HG02981 (cell line): ENCODE measurements around the gene EIF3K.

Source experiments
- ATAC-seq: cut with Tn5 transposase; IDR thresholded peaks from one replicate; pipeline ENCODE4 v1.9.1; 2021; ENCODE audit warnings: mild to moderate bottlenecking, moderate library complexity; ENCODE audit not compliant: unreplicated experiment

Gene EIF3K

DNA sequence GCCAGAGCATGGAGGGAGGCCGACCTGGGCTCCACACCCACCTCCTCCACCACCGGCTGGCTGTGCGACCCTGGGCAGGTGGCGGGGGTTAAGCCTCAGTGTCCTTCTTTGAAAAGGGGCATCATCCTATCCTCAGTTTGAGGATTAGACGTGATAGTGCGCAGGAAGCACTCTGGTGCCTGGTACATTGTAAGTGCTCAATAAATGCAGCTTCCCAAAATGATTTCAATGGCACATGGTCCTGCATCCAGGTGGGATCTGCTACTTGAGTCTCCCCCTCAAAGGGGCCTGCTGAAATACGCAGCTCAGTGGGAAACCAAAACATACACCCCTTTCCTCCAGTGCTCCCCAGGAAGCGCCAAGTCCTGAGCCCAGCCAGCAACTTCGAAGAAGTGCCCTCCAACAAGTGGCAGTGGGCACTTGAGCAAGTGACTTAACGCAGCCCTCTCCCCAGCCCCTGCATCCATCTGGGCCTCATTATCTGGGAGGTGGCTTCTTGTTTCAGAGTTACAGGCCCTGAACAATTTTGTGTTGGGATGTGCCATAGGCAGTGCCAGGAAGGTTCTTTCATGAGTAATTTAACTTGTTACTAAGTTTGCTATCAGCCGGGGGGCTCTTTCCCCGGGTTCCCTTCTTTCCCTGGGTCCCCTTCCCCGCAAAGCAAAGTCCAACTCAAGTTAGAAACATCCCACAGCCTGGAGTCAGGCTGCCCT, 46.4 kb downstream of the EIF3K start:
- ATAC-seq = no peak

DNA sequence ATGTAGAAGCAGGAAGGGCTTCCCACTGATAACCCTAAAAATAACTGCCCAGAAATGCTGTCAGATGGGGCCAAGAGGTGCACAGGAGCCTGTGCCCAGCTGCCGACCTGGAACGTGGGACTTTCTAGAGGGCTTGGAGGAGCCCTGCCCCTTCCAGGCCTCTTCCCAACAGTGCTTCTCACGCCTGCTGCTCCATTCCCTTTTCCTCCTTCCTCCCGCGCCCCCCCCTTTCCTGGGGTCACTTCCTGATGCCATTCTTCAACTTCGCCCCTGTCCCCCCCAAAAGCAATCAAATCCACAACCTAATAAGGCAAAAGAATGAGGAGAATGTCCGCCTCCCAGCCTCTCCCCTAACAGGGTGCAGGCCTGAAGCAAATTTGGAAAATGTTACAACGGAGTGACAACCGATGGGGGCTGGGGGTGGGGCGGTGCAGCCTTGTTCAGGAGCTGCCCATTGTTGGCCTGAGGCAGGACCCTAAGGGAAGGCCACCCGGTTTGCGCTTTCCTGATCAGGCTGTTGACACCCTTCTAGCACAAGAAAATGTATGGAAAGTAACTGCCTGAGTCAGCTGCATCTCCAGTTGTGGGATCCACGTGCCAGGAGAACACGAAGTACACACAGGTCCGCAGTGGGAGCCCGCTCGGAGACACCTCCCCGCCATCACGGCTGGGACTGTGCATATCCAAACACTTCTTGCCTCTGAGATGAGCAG, 47.1 kb downstream of the EIF3K start:
- ATAC-seq = no peak

DNA sequence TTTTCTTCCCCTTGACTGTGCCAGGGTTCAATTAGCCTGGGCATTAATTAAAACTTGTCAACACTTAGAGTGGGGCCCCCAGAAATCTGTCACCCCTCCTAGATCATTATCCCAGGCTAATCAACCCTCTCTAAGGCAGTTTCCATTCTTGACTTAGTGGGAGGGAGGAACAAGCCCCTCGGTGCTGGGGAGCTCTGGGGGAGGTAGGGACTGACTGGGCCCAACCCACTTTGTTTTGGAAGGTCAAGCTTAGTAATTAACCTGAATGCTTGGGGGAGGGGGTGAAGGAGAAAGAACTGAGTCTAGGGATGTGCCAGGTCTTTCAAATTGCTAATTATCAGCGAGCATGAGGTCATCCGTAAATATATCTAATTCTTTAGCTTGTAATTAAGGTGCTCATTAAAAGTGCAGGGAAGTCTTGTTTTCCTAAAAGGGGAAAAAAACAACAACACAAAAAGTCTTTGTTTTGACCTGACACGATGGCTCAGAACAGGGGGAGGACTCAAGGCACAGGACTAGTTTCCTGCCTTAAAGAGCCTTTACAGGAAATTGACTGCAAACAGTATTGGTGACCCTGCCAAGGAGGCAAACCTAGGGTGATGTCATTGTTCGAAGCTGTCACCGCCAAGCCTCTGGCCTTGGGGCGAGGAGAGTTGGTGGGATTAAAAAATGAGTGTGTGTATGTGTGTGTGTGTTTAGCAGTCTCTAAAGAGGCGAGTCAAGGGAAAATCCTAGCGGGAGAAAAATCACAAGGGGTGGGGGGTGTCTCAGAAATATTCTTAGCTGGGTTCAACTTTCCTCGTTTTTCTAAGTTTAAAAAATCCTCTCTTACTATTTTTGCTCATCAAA, 47.9 kb downstream of the EIF3K start:
- no peak for ATAC-seq

DNA sequence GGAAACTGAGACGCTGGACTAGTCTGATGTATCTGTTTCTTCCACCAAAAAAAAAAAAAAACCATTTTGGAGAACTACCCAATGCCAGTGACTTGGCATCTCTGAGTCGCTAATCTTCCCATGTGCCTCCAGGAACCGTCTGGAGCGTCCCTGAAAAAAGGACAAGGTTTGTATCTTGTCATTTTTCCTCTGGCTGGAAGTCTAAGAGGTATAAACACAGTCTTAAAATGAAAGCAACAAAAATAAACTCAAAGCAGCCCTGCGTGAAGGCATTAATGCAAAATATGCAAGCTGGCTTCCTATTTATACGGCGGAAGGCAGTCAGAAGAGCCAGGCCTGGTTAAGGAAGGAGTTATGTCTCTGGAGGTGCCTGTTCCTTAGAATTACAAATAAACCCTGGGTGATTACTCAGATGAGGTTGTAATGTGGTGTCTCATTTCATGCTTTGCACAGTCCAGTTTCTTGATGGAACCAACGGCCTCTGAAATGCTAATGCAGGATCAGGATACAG, 48.7 kb downstream of the EIF3K start:
- ATAC-seq = no peak

DNA sequence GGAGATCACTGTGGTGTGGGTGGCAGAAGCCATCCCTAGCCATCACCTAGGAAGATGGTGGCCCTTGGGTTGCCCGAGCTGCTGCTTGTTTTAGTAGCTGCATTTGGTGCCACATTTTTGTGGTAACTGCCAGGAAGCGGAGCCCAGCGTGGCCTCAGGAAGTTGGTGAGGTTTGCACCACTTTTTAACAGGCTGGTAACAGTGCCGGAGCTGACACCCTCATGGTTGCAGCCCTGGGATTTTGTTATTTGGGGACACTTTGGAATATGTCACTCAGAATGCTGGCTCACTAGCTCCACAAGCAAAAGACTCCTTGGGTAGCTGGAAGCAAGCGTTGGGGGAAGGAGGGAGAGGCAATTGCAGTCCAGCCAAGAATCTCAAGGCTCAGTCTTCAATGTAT, 50.6 kb downstream of the EIF3K start:
- ATAC-seq = no peak

DNA sequence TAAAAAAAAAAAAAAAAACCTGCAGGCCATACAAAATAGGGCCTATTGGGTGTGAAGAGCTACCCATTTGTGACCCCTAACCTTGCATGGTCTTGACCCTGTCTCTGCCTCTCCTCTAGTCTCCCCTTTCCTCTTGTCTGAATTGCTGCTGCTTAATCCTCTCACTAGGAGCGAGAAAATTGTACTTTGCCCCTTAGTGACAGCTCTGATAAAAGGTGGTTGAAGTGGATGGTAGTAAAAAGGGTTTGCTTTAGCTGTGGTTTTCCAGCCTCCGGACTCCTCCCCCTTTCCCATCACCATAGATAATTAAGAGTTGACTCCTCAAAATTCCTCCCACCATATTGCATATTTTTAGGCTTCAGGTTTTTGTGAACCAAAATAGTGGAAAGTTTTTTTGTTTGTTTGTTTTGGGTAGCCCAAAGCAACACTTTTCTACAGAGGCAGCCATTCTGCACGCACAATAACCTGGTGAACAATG, 52.0 kb downstream of the EIF3K start:
- ATAC-seq = no peak

DNA sequence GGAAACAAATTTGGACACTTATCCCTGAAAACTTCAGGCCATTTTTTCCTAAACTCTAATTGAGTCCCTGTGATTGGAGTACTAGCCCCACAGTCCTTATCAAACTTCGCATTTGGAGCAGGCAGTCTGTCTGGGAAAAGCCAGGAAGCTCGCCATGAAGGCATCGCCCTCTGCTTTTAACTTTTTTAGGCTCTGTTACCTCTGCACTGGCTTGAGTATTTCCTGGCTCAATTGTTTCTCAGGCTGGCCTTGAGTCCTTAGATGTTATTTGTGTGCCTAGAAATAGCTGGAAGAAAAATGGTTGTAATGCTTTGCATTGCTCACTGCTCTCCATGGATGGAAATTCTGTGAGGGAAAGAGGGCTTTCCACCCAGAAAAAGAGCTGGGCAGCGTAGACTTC, 52.7 kb downstream of the EIF3K start:
- no peak for ATAC-seq

DNA sequence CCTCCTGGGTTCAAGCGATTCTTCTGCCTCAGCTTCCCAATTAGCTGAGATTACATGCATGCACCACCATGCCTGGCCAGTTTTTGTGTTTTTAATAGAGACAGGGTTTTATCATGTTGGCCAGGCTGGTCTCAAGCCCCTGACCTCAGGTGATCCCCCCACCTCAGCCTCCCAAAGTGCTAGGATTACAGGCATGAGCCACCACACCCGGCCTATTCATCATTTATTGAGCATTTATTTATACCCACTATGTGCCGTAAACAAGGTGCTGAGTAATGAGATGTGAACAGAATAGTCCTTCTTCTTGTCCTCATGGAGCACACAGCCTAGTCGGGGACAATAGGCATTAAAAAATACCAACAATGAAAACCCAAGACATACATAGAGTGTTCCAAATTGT, 54.0 kb downstream of the EIF3K start:
- ATAC-seq = no peak

DNA sequence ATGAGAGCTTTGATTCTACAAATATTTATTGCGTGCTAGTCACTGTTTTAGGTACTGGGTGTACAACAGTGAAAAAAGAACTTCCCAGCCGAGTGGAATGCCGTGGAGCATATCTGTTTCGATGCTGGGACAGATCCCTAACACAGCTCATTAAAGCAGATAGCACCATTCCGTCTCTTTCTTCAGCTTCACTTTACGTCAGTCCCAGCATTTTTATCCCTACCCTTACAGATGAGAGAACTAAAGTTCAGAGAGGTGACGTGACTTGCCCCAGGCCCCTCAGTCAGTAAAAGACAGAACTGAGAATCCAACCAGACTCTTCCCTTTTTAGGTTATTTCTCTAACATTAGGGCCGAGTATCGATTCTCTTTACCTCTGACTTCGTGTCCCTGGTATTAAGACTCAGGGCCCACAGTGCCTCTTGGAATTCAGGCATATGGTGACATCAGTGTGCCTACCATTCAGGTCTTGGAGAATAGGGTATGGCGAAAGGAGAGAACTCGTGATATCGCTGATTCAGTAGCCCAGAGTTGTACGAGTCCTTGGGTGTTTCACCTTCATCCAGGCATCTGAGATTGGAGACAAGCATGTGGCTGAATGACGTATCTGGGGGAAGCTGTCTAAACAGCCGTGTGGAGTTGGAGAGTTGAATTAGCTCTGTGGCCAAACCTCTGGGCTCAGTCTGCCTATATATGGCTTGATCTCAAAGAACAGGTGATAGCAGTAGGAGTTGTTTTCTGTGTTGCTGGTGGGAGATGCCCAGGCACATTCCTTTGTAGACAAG, 55.6 kb downstream of the EIF3K start:
- no peak for ATAC-seq

DNA sequence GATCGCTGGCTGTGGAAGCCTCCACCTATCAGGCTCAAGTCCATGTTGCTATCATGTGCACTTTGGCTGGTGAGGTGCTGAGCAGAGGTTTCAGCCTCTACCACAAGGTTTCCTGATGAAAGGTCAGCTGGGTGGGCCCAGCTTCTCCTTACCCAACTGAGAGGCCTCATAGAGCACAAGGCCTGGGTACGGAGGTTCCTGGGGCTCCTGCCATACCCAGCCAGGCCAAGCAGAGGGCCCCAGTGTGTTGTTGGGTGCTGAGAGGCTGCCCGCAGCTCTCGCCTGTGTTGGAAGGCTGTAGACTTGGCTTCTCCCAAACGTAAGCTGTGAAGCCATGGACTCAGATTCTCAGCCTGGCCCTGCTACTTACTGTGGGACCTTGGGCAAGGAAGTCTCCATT, 56.6 kb downstream of the EIF3K start:
- no peak for ATAC-seq

DNA sequence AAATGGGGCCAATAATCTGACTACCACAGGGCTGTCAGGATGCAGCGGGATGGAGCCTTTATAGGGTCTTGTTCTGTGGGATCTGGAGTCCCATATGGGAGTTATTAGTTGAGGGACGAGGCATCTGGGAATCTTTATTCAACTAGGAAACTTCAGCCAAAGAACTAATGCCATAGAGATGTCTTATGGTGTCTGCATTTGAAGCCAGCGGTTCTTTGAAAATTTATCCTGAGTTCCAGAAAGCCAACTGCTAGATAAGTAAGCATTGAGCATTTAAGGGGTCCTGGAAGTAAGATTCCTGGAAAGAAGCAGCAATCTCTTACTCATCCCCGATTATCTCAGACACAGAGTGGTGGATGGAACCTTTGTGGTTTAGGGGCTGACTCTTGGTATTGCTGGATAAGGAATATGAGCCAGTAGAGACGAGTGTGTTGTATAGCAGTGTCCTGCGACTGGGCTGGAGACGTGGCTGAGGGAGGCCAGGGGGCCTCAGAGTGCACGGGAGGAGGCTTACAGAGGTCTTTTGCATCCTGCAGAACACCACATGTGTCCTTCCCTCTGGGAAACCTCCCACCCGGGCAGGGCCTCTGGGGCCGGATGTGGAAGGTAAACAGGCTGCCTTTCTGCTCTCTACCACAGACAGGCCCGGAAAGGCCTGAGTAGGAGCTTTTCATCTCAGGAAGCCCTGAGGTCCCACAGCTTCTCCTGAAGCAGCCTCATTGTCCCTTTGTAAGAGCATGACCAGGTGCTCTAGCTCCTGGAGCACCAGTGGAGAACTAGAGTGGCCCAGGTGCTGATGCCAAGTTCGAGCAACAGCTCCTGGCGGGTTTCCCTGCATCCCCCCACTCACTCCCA, 57.3 kb downstream of the EIF3K start:
- ATAC-seq = no peak

DNA sequence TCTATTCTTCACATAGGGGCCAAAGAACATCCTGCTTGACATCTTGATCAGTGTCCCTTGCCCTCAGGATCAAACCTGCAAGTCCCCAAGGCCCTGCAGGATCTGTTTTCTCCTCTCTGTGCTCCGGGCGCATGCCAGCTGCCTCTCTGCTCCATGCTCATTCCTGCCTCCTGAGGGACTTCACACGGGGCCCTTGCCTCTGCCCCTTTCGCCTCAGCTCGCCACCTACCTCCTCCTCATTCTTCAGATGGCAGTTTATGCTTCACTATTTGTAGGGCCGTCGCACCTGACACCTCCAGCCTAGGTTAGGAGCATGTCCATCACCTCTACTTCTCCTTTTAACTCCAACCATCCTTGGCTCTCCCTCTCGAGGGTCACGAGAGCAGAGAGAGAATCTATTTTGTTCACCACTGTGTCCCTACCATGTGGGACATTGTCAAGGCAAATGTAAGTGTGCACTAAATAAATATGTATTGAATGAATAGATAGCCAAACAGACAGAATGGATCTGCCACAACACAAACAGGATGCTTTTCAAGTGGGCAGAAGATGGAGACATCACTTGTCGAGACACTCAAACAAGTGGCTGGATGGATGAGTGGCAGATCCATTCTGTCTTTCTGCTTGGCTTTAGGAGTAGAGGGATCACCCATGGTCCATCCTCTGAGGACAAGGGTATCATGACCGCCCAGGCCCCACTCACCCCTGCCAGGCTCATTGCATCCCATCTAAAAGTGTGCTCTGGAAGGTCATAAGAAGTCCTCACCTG, 58.1 kb downstream of the EIF3K start:
- no peak for ATAC-seq

DNA sequence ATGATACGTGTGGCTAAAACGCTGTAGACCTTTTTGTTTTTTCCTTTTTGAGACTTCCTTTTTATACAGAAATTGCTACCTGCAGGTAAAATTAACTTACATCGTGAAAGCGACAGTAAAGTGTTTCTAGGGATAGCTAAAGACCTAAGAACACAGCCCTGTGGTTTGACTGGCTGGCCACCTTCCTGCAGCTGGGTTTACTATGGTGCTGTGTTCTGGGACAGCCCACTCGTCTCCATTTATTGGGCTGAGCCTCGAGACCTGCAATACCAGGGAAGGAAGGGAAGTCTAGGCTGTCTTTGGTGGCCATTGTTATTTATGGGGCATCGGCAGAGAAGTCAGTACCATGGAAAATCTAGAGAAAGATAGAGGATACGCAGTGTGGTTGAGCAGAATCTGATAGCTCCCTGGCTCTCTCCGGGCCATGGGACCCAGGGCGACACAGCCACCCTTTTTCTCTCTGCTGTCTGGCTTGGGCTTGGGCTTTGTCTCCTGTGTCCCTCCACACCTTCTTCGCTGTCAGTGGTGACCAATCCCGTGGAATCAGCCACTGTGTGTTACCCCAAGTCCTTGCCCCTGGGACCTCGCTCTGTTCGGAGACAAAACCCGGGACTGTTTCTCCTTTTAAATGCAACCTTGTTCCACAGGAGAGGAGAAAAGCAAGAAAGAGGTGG, 59.4 kb downstream of the EIF3K start:
- no peak for ATAC-seq

DNA sequence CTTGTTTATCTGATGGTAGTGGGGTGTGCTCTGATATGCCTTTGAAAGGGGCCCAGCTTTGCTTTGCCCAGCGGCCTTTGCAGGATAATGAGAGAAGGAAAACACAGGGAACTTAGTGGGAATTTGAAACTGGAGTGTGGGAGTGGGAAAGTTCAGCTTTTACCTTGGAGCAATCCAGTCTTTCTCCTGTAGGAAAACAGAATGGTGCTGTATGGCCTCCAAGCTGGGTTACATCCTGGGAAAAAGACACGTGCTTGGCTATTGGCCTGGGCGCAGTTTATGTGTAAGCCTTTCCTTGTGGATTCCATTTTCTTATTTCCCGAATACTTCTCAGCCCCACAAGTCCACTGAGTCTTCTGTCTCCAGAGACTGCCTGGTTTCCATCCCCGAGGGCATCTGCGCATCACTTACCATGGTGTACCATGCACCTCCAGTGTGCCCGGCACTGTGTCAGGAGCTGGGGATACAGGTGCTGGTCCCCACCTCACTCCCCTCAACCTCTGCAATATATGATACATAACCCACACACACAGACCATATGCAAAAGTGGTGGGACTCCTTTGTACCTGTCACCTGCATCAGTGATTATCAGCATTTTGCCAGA, 60.0 kb downstream of the EIF3K start:
- ATAC-seq = no peak

DNA sequence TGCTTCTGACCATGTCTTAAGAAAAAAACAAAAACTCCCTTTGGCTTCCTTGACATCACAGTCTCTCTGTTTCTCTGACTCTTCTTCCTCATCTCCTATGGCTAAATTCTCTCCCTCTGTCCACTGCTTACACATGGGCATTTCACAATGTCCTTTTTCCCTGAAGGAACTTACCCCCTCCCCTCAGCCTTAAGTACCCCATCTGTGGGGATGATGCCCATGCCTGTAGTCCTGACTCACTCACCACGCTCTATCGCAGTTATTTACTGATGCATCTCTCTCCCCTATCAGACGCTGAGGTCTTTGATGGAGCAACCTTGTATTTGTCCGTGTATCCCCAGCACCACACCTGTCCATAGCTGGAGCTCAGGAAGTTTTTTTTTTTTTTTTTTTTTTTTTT, 60.9 kb downstream of the EIF3K start:
- ATAC-seq = no peak

DNA sequence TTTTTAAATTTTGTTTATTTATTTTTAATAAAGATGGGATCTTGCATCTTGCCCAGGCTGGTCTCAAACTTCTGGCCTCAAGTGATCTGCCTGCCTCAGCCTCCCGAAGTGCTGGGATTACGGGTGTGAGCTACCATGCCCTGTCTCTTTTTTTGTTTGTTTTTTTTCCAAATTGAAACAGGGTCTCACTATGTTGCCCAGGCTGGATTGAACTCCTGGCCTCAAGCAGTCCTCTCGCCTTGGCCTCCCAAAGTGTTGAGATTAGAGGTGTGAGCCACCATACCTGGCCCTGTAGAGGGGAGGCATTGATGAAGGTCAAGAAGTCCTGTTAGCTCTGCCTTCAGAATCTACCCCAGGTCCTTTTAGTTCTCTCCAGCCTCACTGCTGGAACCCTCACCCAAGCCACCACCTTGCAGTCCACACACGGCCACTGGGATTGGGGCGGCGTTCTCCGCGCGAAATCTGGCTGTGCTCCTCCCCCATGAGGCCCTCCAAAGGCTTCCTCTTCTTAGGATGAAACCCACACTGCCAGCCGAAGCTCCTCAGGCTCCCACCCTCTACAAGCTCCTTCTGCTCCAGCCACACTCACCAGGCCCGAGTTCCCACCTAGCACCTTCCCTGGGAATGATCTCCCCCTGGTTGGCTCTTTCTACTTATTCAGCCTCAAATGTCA, 63.3 kb downstream of the EIF3K start:
- ATAC-seq = no peak

DNA sequence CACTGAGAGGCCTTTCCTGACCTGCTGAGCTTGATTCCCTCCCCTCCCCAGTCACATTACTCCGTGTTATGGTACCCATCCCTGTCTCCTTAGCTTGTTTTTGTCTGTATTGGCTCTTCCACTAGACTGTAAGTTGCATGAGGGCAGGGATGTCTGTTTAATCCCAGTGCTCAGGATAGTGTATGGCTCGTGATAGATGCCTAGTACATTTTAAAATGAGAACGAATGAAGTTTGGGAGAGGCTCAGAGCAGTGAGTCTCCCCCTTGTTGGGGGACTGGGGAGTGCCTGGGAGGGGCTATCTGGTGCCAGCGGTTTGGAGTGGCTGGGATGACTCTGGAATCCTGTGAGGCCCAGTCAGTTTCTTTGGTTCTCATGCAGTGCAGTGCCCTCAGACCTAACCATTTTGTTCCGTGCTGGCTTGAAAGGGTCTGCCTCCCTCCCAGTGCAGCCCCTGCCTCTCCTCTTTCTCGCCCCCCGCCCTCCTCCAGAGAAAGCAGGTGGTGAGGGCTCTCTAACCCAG, 63.9 kb downstream of the EIF3K start:
- ATAC-seq = no peak
